Heart left ventricle (tissue), 16 donors: ENCODE data around the gene SPA17. TPM values are rescaled to one million over a fixed set of nuclear protein-coding genes. Genes with fewer than 3 reads are reported as not detected.

ENCODE experiments used
- ATAC-seq, 4 donors: fragments of 200-7000 bp; cut with Tn5 transposase; one replicate each; pipeline ENCODE4 v1.9.1; 2020 to 2022; ENCODE audit warnings: moderate library complexity in 4 of 4, mild to moderate bottlenecking in 3 of 4, moderate number of reproducible peaks in 1 of 4
- DNase-seq, 5 donors: peaks; one replicate each; pipeline ENCODE4 v3.0.0-alpha.2; 2020
- H3K27ac ChIP-seq, 12 donors: fragments of 200-600 bp; sonication (generic) in 4 of 12; one replicate each; pipeline versions ENCODE4 v1.5.0 to v1.8.0; 2016 to 2022; ENCODE audit warnings: mild to moderate bottlenecking in 2 of 12
- H3K27me3 ChIP-seq, 9 donors: fragments of 200-600 bp; sonication (generic) in 2 of 9; one replicate each; pipeline versions ENCODE4 v1.5.1 to v1.8.0; 2016 to 2022; ENCODE audit warnings: mild to moderate bottlenecking in 3 of 9
- H3K36me3 ChIP-seq, 9 donors: fragments of 200-600 bp; sonication (generic) in 2 of 9; one replicate each; pipeline versions ENCODE4 v1.5.0 to v1.8.0; 2018 to 2022; ENCODE audit warnings: mild to moderate bottlenecking in 2 of 9
- H3K4me1 ChIP-seq, 12 donors: fragments of 200-600 bp; sonication (generic) in 4 of 12; one replicate each; pipeline versions ENCODE4 v1.5.0 to v1.8.0; 2016 to 2022; ENCODE audit warnings: mild to moderate bottlenecking in 3 of 12
- H3K4me3 ChIP-seq, 12 donors: fragments of 200-600 bp; sonication (generic) in 4 of 12; one replicate each; pipeline versions ENCODE4 v1.5.0 to v1.8.0; 2017 to 2022; ENCODE audit warnings: mild to moderate bottlenecking in 9 of 12, moderate library complexity in 4 of 12
- H3K9me3 ChIP-seq, 12 donors: fragments of 200-600 bp; sonication (generic) in 4 of 12; one replicate each; pipeline versions ENCODE4 v1.5.0 to v1.8.0; 2016 to 2022; ENCODE audit warnings: mild to moderate bottlenecking in 1 of 12
- POLR2A ChIP-seq, 2 donors: fragments of 450-650 bp; IDR thresholded peaks; one replicate each; pipeline ENCODE4 v1.6.1; 2017; ENCODE audit warnings: antibody characterized with exemption in 2 of 2, mild to moderate bottlenecking in 2 of 2, moderate library complexity in 2 of 2
- WGBS, 4 donors: extraction: QIAGEN DNeasy Blood & Tissue Kit in 2 of 4; methylation state at CpG; one replicate each; pipeline versions ENCODE4 v1.1.5 to v1.1.7; 2013 to 2018; 5-methylcytosine and 5-hydroxymethylcytosine counted together
- intact Hi-C, 10 donors: fragments of 100-400 bp; cut with DNase I; formaldehyde crosslinking; loops; one replicate each; pipeline versions ENCODE4 v1.11.1 to v1.14.2; 2022
- polyA plus RNA-seq, 2 donors: library from polyadenylated mRNA; stranded (reverse); fragments of 200-250 nt; gene quantifications; one replicate each; pipeline ENCODE4 v1.2.3, GENCODE V29; 2013
- total RNA-seq, 9 donors: library from RNA; depleted of rRNA in 2 of 9; stranded (reverse); fragments of >200 nt in 2 of 9; fragmentation: NEBNext Ultra II Directional in 3 of 9; extraction: Animal tissue kit (Norgen Biotek cat#: 25700) in 3 of 9; gene quantifications; one replicate each; pipeline versions ENCODE4 v1.1.0 to v1.2.4, GENCODE V29; 2016 to 2023
- TF ChIP-seq, protein P1 (sequence below), 12 donors: fragments of 200-600 bp; sonication (generic) in 4 of 12; IDR thresholded peaks; one replicate each; pipeline versions ENCODE4 v1.5.0 to v1.8.0; 2018 to 2022; ENCODE audit warnings: antibody characterized with exemption in 12 of 12, mild to moderate bottlenecking in 5 of 12
- donor health status: ischemic (EF 13 %, LVEDD 7.1; RV severe dilation, severe dysfunction).
- donor health status: healthy with polysubstance abuse.
- donor health status: DM: no; HTN: yes; CAD: no.
- donor health status: DM: no; HTN: no; CAD: no.
- donor health status: ischemic (EF 25% LVEDD 6.9; RV normal size, moderate dysfunction).
- donor health status: ischemic (EF 25% LVEDD 5.7; RV mildly dilated, moderate dysfunction).
- donor health status: healthy.
- donor health status: DM: yes; HTN: yes; CAD: no.
- donor health status: ischemic (EF 35%, LVEDD 5.7; RV mildly dilated, moderate dysfunction).
- donor health status: nonischemic (EF 11% LVEDD 7.7; RV severe dilation, severe dysfunction).
- donor health status: DM: yes; HTN: yes; CAD: no.
- donor health status: PGD.
- donor health status: ischemic (EF 29% LVEDD 5.4; RV normal size, mild dysfunction).
- donor health status: nonischemic (EF 23%, LVEDD 6.1; RV moderate dilation, normal function).

SPA17 gene
- total and polyA plus RNA-seq, 11 donors: 1.3 to 5.6 (median 3.0) TPM

GRCh38 chr11:124648610-124649009 lies 25.1 kb upstream of the SPA17 start:
- Histone ChIP-seq H3K27me3 (no peaks in the 10 kb centered on the region), H3K27ac (no peak overlapping the region), H3K36me3 (peaks cover 0 to 46% (median 21%) of the 10 kb centered on the region in 9 donors), H3K4me3 (no peak overlapping the region), H3K4me1 (peaks cover 0 to 11% (median 2%) of the 10 kb centered on the region in 12 donors), H3K9me3 (no peaks in the 10 kb centered on the region)
- WGBS, 4 donors: 67 to 72% (median 70%) methylated on average over 6 of the region's 6 CpGs
- no peak for DNase-seq
- ATAC-seq: no peak
- intact Hi-C loops: loop anchor here in 4 of 10 donors (5.0 kb wide), 2 partner anchors 184 to 189 kb away; no protein-coding TSS in a partner anchor
- TF ChIP-seq POLR2A (IDR thresholded peaks at IDR 0.05): no peak
- TF ChIP-seq, protein P1, sequence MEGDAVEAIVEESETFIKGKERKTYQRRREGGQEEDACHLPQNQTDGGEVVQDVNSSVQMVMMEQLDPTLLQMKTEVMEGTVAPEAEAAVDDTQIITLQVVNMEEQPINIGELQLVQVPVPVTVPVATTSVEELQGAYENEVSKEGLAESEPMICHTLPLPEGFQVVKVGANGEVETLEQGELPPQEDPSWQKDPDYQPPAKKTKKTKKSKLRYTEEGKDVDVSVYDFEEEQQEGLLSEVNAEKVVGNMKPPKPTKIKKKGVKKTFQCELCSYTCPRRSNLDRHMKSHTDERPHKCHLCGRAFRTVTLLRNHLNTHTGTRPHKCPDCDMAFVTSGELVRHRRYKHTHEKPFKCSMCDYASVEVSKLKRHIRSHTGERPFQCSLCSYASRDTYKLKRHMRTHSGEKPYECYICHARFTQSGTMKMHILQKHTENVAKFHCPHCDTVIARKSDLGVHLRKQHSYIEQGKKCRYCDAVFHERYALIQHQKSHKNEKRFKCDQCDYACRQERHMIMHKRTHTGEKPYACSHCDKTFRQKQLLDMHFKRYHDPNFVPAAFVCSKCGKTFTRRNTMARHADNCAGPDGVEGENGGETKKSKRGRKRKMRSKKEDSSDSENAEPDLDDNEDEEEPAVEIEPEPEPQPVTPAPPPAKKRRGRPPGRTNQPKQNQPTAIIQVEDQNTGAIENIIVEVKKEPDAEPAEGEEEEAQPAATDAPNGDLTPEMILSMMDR (IDR thresholded peaks at IDR 0.05): no peak

- H3K4me3 ChIP-seq: no peak overlapping the region
- no peak overlapping the region for H3K27ac ChIP-seq
- H3K4me1 ChIP-seq: no peaks in the 10 kb centered on the region
- H3K36me3 ChIP-seq: peaks cover 0 to 44% (median 26%) of the 10 kb centered on the region in 9 donors
- no peaks in the 10 kb centered on the region for H3K9me3 ChIP-seq
- intact Hi-C loops: loop anchor here in 1 of 10 donors (5.0 kb wide), 1 partner anchor 120 kb away; no protein-coding TSS in a partner anchor
- no peak for DNase-seq
- no peaks in the 10 kb centered on the region for H3K27me3 ChIP-seq
- TF ChIP-seq, protein P1 (IDR thresholded peaks at IDR 0.05): no peak
- TF ChIP-seq POLR2A (IDR thresholded peaks at IDR 0.05): no peak
- 71 to 79% (median 74%) methylated on average over 16 of the region's 16 CpGs for WGBS, 4 donors
- ATAC-seq: no peak
Measured at GRCh38 chr11:124656774-124657630, 16.7 kb upstream of the SPA17 start.

DNA sequence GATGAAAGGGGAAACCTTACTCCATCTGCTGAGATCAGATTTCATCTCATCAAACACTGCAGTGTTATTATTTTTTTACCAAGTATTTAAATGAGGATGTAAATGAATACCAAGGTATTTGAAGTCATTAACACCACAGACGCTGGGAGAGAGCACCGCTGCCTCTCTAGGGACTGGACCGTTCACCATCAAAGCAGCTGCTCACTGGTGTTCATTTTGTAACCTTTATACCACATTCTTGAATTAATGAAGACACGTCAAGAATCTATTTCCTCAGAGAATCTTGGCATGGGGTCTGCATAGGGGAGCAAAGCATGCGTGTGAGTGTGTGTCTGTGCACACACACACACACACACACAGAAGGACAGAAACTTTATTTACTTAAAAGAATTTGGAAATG lies 15.8 kb upstream of the SPA17 start:
- no peak for DNase-seq
- TF ChIP-seq, protein P1 (IDR thresholded peaks at IDR 0.05): no peak
- TF ChIP-seq POLR2A (IDR thresholded peaks at IDR 0.05): no peak
- Histone ChIP-seq H3K9me3 (no peaks in the 10 kb centered on the region), H3K27ac (no peak overlapping the region), H3K4me3 (no peak overlapping the region), H3K36me3 (peaks cover 0 to 40% (median 22%) of the 10 kb centered on the region in 9 donors), H3K4me1 (no peaks in the 10 kb centered on the region), H3K27me3 (no peaks in the 10 kb centered on the region)
- intact Hi-C loops: loop anchor here in 1 of 10 donors (5.0 kb wide), 1 partner anchor 119 kb away; no protein-coding TSS in a partner anchor
- WGBS, 4 donors: 83 to 92% (median 90%) methylated on average over 5 of the region's 5 CpGs
- ATAC-seq: no peak

DNA sequence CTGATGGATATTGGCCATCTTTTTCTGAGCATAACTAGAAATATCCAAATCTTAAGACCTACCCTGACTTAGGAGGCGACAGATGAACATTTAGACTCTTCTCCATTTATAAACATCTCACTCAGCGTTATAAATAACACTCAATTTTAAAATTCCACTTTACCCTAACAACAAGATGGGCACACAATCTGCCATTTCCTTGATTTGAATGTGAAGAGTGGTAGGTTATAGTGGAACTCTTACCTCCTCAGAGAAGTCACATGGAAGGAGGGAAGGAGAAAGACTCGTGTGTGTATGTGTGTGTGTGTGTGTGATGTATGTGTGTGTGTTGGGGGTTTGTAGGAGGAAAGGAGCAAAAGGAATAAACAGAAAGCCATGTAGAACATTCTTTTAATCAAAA lies 15.2 kb upstream of the SPA17 start:
- intact Hi-C loops: loop anchor here in 1 of 10 donors (5.0 kb wide), 1 partner anchor 119 kb away; no protein-coding TSS in a partner anchor
- TF ChIP-seq, protein P1 (IDR thresholded peaks at IDR 0.05): no peak
- no peak for TF ChIP-seq POLR2A (IDR thresholded peaks at IDR 0.05)
- H3K27ac ChIP-seq: no peak overlapping the region
- peaks cover 0 to 40% (median 19%) of the 10 kb centered on the region in 9 donors for H3K36me3 ChIP-seq
- DNase-seq (no peak), ATAC-seq (no peak)
- H3K9me3 ChIP-seq: no peaks in the 10 kb centered on the region
- H3K4me3 ChIP-seq: no peak overlapping the region
- H3K27me3 ChIP-seq: no peaks in the 10 kb centered on the region
- no peaks in the 10 kb centered on the region for H3K4me1 ChIP-seq
- 84 to 91% (median 88%) methylated on average over 3 of the region's 3 CpGs for WGBS, 4 donors
